Activated naive CD8-positive, alpha-beta T cell treated with anti-CD3 and anti-CD28 coated beads, Interleukin-2, amount 10 ng/mL, durations not matched to agents 7 days and 5 days (primary cell): ENCODE data around the gene BDH1. TPM values are rescaled to one million over a fixed set of nuclear protein-coding genes. Genes with fewer than 3 reads are reported as not detected.
A peak's percentile ranks its signal among the peaks of the same experiment; 100 is the strongest.

Source experiments
- ATAC-seq: fragments of 150-1000 bp; cut with Tn5 transposase; one replicate; pipeline ENCODE4 v1.10.0; 2021; ENCODE audit warnings: low read depth, moderate library complexity
- POLR2A ChIA-PET: fragments of 350-600 bp; sonication (Branson Sonifier 250); formaldehyde crosslinking; loops from one replicate; lab custom pipeline; 2021; ENCODE audit warnings: antibody characterized with exemption; lab: Charles Lee
- DNase-seq: peaks from one replicate; pipeline ENCODE4 v3.0.0; 2021
- H3K27ac Mint-ChIP-seq: one replicate; pipeline ENCODE4 v1.8.0; 2022; ENCODE audit warnings: mild to moderate bottlenecking, mixed read lengths
- H3K27me3 Mint-ChIP-seq: one replicate; pipeline ENCODE4 v1.8.0; 2022; ENCODE audit warnings: mild to moderate bottlenecking, moderate library complexity, mixed read lengths
- H3K36me3 Mint-ChIP-seq: one replicate; pipeline ENCODE4 v1.8.0; 2021; ENCODE audit warnings: mild to moderate bottlenecking, mixed read lengths
- H3K4me1 Mint-ChIP-seq: one replicate; pipeline ENCODE4 v1.8.0; 2021; ENCODE audit warnings: mixed read lengths
- H3K4me3 Mint-ChIP-seq: one replicate; pipeline ENCODE4 v1.8.0; 2022; ENCODE audit warnings: mild to moderate bottlenecking, moderate library complexity, mixed read lengths
- H3K9me3 Mint-ChIP-seq: one replicate; pipeline ENCODE4 v1.8.0; 2021; ENCODE audit warnings: mixed read lengths
- total RNA-seq, 2 experiments: library from RNA; stranded (reverse); gene quantifications; one replicate each; pipeline ENCODE4 v1.2.3, GENCODE V29; 2021

The BDH1 gene
- total RNA-seq, 2 experiments from 2014 or later, result 108 to 114 TPM

DNA sequence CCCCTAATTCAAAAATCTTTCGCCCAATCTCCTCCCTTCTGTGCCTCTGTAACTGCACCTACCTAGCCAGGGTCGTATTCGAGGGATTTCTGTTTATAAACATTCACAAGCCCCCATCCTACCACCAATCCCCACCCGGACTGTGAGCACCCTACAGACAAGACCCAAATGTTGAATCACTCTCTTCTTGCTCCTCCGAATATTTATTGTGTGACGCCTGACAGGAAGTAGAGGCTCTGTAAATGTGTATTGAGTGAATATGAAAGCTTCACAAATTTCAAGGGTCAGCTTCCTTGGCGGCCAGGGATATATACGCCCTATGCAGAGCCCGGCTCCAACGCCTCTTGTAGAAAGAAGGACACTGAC lies 1.6 kb downstream of the BDH1 start:
- DNase-seq (no peak), ATAC-seq (no peak)
- Mint-ChIP-seq H3K27me3 (peaks cover 10% of the 10 kb centered on the region), H3K4me3 (peak overlapping the region; percentile 90), H3K36me3 (peaks cover 29% of the 10 kb centered on the region), H3K27ac (peak overlapping the region; percentile 91), H3K4me1 (peaks cover 40% of the 10 kb centered on the region), H3K9me3 (no peaks in the 10 kb centered on the region)
- POLR2A ChIA-PET, result interaction anchor here (0.6 to 1.1 kb wide), 3 partner anchors 9 to 257 kb away, joined by 3 to 4 read pairs (median 3); no protein-coding TSS in a partner anchor

- Mint-ChIP-seq H3K27me3 (peaks cover 3% of the 10 kb centered on the region), H3K27ac (peak overlapping the region; percentile 47)
- no peak for ATAC-seq
Measured at GRCh38 chr3:197552198-197552597, 3.6 kb downstream of the BDH1 start.

DNA sequence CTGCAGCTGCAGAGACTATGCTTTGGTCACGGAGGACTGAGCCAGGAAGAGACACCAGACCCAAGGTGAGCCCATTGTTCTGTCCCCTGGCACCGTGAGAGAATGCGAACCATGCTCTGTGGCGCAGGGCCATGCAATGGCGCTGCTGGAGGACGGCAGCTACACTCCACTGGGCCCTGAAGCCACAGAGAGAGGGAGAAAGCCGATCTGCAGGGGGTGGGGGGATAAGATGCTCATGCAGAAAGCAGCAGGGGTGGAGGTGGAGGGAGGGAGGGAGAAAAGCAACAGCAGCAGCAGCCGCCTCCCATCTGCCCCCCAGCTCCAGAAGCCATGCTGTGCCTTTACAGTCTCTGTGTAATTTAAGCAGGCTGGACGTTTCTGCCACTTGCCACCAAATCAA lies 5.3 kb downstream of the BDH1 start:
- ATAC-seq, result no peak
- DNase-seq, result no peak
- Mint-ChIP-seq H3K27me3 (no peaks in the 10 kb centered on the region), H3K36me3 (peaks cover 21% of the 10 kb centered on the region), H3K4me1 (peaks cover 31% of the 10 kb centered on the region), H3K4me3 (no peak overlapping the region), H3K9me3 (no peaks in the 10 kb centered on the region), H3K27ac (no peak overlapping the region)
- POLR2A ChIA-PET, result no interaction called here

More at GRCh38 chr3:197552198-197552597, 3.6 kb downstream of the BDH1 start:
- Mint-ChIP-seq H3K4me3 (no peak overlapping the region), H3K36me3 (peaks cover 20% of the 10 kb centered on the region), H3K9me3 (no peaks in the 10 kb centered on the region), H3K4me1 (peaks cover 40% of the 10 kb centered on the region)
- DNase-seq, result no peak
- POLR2A ChIA-PET, result no interaction called here

- Mint-ChIP-seq H3K4me1 (peaks cover 31% of the 10 kb centered on the region), H3K27me3 (no peaks in the 10 kb centered on the region), H3K36me3 (peaks cover 26% of the 10 kb centered on the region), H3K9me3 (no peaks in the 10 kb centered on the region), H3K27ac (no peak overlapping the region), H3K4me3 (no peak overlapping the region)
- no peak for DNase-seq
- POLR2A ChIA-PET, result no interaction called here
- no peak for ATAC-seq
Measured at GRCh38 chr3:197549261-197549885, 6.4 kb downstream of the BDH1 start.

- H3K27me3 Mint-ChIP-seq, result no peaks in the 10 kb centered on the region
- no peaks in the 10 kb centered on the region for H3K9me3 Mint-ChIP-seq
- DNase-seq (no peak), ATAC-seq (no peak)
- peaks cover 29% of the 10 kb centered on the region for H3K36me3 Mint-ChIP-seq
- H3K4me1 Mint-ChIP-seq, result peaks cover 21% of the 10 kb centered on the region
- H3K4me3 Mint-ChIP-seq, result no peak overlapping the region
- H3K27ac Mint-ChIP-seq, result peak overlapping the region; percentile 47
- POLR2A ChIA-PET, result no interaction called here
Measured at GRCh38 chr3:197547306-197548011, 8.3 kb downstream of the BDH1 start.

GRCh38 chr3:197546307-197547085 lies 9.3 kb downstream of the BDH1 start:
- Mint-ChIP-seq H3K4me3 (no peak overlapping the region), H3K27me3 (no peaks in the 10 kb centered on the region), H3K4me1 (peaks cover 12% of the 10 kb centered on the region), H3K36me3 (peaks cover 27% of the 10 kb centered on the region), H3K27ac (no peak overlapping the region), H3K9me3 (no peaks in the 10 kb centered on the region)
- POLR2A ChIA-PET, result no interaction called here
- ATAC-seq, result no peak
- DNase-seq, result no peak

DNA sequence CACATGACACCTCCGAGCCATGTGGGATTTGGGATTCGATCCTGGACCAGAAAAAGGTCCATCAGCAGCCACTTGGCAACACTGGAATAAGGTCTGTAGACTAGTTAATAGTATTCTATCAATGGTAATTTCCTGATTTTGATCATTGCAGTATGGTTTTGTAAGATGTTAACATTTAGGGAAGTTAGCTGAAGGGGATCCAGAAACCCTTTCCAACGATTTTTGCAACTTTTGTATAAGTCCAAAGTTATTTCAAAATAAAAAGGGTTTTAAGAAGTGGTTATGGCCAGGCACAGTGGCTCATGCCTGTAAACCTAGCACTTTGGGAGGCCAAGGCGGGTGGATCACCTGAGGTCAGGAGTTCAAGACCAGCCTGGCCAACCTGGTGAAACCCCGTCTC lies 10.2 kb downstream of the BDH1 start:
- H3K36me3 Mint-ChIP-seq, result peaks cover 27% of the 10 kb centered on the region
- POLR2A ChIA-PET, result no interaction called here
- H3K27ac Mint-ChIP-seq, result no peak overlapping the region
- no peaks in the 10 kb centered on the region for H3K9me3 Mint-ChIP-seq
- H3K4me3 Mint-ChIP-seq, result no peak overlapping the region
- DNase-seq, result no peak
- no peaks in the 10 kb centered on the region for H3K27me3 Mint-ChIP-seq
- peaks cover 8% of the 10 kb centered on the region for H3K4me1 Mint-ChIP-seq
- ATAC-seq, result no peak

GRCh38 chr3:197545101-197545500 lies 10.7 kb downstream of the BDH1 start:
- DNase-seq, result no peak
- no peak for ATAC-seq
- Mint-ChIP-seq H3K27ac (no peak overlapping the region), H3K27me3 (no peaks in the 10 kb centered on the region), H3K4me1 (peaks cover 7% of the 10 kb centered on the region), H3K36me3 (peaks cover 28% of the 10 kb centered on the region), H3K9me3 (no peaks in the 10 kb centered on the region), H3K4me3 (no peak overlapping the region)
- POLR2A ChIA-PET, result no interaction called here

DNA sequence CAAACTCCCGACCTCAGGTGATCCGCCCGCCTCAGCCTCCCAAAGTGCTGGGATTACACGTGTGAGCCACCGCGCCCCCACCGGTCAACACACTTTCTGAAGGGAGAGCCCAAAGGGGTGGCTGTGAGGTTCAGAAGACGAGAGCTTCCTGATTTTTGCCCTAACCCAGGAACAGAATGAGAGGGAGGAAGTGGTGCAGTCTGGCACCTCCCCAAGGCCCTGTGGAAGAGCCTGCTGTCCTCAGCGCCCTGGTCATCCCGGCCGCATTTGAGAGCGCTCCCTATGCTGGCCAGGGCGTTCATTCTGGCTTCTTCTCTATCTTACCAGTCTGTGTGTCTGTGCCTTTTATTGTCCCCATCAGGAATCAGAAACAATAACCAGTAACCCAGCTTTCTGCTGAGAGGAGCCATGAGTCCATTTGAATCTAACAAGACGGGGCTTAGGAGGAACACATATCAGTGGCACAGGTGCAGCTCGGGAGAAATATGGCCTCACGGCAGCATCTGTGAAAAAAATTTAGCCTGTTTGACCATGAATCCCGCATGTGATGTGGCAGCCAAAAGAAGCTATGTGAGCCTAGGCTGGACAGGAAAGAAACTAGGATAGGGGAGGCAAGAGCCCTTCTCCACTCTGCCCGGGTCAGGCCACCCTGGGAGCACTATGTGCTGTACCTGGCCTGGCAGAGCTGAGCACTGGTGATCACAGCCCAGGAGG lies 12.9 kb downstream of the BDH1 start:
- POLR2A ChIA-PET, result no interaction called here
- peaks cover 40% of the 10 kb centered on the region for H3K36me3 Mint-ChIP-seq

DNA sequence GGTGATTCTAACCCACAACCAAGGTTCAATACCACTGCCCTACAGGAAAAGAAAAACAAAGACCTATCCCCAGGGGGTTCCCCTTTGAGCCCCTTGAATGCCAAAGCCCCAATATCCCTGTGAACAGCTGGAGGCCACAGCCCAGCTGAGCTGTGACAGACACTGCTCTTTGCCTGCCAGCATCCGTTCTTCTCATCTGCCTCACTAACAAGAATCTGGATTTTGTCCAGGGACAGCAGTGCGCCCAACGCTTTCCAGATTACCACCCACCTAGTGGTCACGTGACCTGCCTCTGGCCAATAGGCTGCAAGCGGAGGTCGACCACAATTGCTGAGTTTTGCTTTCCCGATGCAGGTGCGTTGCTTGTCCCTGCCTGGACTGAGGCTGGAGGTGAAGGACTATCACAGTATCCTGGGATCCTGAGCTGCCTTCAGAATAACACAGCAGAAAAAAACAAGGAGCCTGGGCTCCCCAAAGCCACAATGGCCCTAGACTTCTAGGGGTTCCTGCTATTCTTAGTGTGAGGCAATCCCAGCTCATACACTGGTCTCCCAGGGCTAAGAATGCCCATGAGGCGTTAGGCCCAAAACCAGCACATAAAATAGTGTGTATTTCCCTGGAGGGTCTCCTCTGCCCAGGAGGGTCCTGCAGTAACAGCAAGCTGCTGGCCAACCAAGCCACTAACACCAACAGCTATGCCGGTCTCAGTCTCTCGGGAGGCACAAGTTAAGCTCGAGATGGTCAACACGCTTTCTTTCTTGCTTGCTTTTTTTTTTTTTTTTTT lies 13.8 kb downstream of the BDH1 start:
- H3K36me3 Mint-ChIP-seq, result peaks cover 46% of the 10 kb centered on the region
- no peak overlapping the region for H3K27ac Mint-ChIP-seq
- DNase-seq, result no peak
- no peaks in the 10 kb centered on the region for H3K9me3 Mint-ChIP-seq
- no peak for ATAC-seq
- no peaks in the 10 kb centered on the region for H3K4me1 Mint-ChIP-seq
- no peaks in the 10 kb centered on the region for H3K27me3 Mint-ChIP-seq
- H3K4me3 Mint-ChIP-seq, result no peak overlapping the region
- POLR2A ChIA-PET, result no interaction called here

More for the DNA sequence above, 12.9 kb downstream of the BDH1 start:
- H3K27ac Mint-ChIP-seq, result no peak overlapping the region
- H3K9me3 Mint-ChIP-seq, result no peaks in the 10 kb centered on the region
- no peak for DNase-seq
- peaks cover 3% of the 10 kb centered on the region for H3K4me1 Mint-ChIP-seq
- H3K27me3 Mint-ChIP-seq, result no peaks in the 10 kb centered on the region
- no peak overlapping the region for H3K4me3 Mint-ChIP-seq
- no peak for ATAC-seq

- no peaks in the 10 kb centered on the region for H3K9me3 Mint-ChIP-seq
- no peak overlapping the region for H3K4me3 Mint-ChIP-seq
- H3K27ac Mint-ChIP-seq, result no peak overlapping the region
- DNase-seq (no peak), ATAC-seq (no peak)
- no peaks in the 10 kb centered on the region for H3K27me3 Mint-ChIP-seq
- H3K36me3 Mint-ChIP-seq, result peaks cover 48% of the 10 kb centered on the region
- POLR2A ChIA-PET, result no interaction called here
- no peaks in the 10 kb centered on the region for H3K4me1 Mint-ChIP-seq
Measured at GRCh38 chr3:197540961-197541377, 14.8 kb downstream of the BDH1 start.

GRCh38 chr3:197539651-197540051 lies 16.1 kb downstream of the BDH1 start:
- no peak for ATAC-seq
- Mint-ChIP-seq H3K27ac (no peak overlapping the region), H3K4me1 (no peaks in the 10 kb centered on the region), H3K27me3 (no peaks in the 10 kb centered on the region), H3K9me3 (no peaks in the 10 kb centered on the region), H3K4me3 (no peak overlapping the region), H3K36me3 (peaks cover 45% of the 10 kb centered on the region)
- POLR2A ChIA-PET, result no interaction called here
- DNase-seq, result no peak
